Vagina (tissue), 2 donors: ENCODE measurements around the gene ZCCHC4. TPM values are rescaled to one million over a fixed set of nuclear protein-coding genes. Genes with fewer than 3 reads are reported as not detected.

Experiments
- DNase-seq, 2 donors: peaks; one replicate each; pipeline ENCODE4 v3.0.0-alpha.2; 2017; ENCODE audit errors: extremely low spot score in 2 of 2
- H3K27ac ChIP-seq: fragments of 200-600 bp; sonication (generic); one replicate; pipeline ENCODE4 v1.5.1; 2019
- H3K27me3 ChIP-seq: fragments of 200-600 bp; sonication (generic); one replicate; pipeline ENCODE4 v1.5.1; 2019
- H3K36me3 ChIP-seq, 2 donors: fragments of 200-600 bp; sonication (generic); one replicate each; pipeline ENCODE4 v1.5.1; 2017 to 2019
- H3K4me1 ChIP-seq: fragments of 200-600 bp; sonication (generic); one replicate; pipeline ENCODE4 v1.5.1; 2019
- H3K4me3 ChIP-seq, 2 donors: fragments of 200-600 bp; sonication (generic); 1 replicate in 1 of 2; 2 replicates in 1 of 2; pipeline ENCODE4 v1.5.1; 2016 to 2019
- H3K9me3 ChIP-seq: fragments of 200-600 bp; sonication (generic); one replicate; pipeline ENCODE4 v1.5.1; 2019
- CTCF ChIP-seq, 3 experiments: fragments of 450-650 bp in 2 of 3; fragments of 200-600 bp in 1 of 3; sonication (generic) in 1 of 3; IDR thresholded peaks; one replicate each; pipeline ENCODE4 v1.5.1; 2017 to 2019; ENCODE audit warnings: antibody characterized with exemption in 3 of 3, mild to moderate bottlenecking in 2 of 3, moderate library complexity in 2 of 3
- POLR2A ChIP-seq, 2 donors: fragments of 450-650 bp; IDR thresholded peaks; one replicate each; pipeline ENCODE4 v1.6.1; 2017; ENCODE audit warnings: antibody characterized with exemption in 2 of 2, mild to moderate bottlenecking in 2 of 2, moderate library complexity in 2 of 2
- POLR2AphosphoS5 ChIP-seq, 2 donors: sonication (generic); formaldehyde crosslinking; IDR thresholded peaks; one replicate each; pipeline ENCODE4 v1.9.0; 2017; ENCODE audit warnings: antibody characterized with exemption in 2 of 2, mild to moderate bottlenecking in 2 of 2, low read depth in 1 of 2; ENCODE audit not compliant: insufficient read depth in 1 of 2
- intact Hi-C: fragments of 100-400 bp; cut with DNase I; formaldehyde crosslinking; loops from one replicate; pipeline ENCODE4 v1.15.1; 2023
- total RNA-seq: library from RNA; depleted of rRNA; stranded (reverse); fragments of >200 nt; gene quantifications from one replicate; pipeline ENCODE4 v1.2.3, GENCODE V29; 2016

Gene ZCCHC4
- total RNA-seq, 1 donor from 2014 or later = 14.2 TPM

GRCh38 chr4:25307596-25307995, 5.0 kb upstream of the ZCCHC4 start:
- intact Hi-C loops = no loop called here
- H3K4me3 ChIP-seq = no peak overlapping the region
- TF ChIP-seq POLR2AphosphoS5 (IDR thresholded peaks at IDR 0.05; ENCODE audit: insufficient read depth in 1 of 2, low read depth in 1 of 2) (no peak), CTCF (IDR thresholded peaks at IDR 0.05) (no peak), POLR2A (IDR thresholded peaks at IDR 0.05) (no peak)
- H3K27ac ChIP-seq = no peak overlapping the region
- H3K36me3 ChIP-seq = no peaks in the 10 kb centered on the region
- H3K27me3 ChIP-seq = no peaks in the 10 kb centered on the region
- no peaks in the 10 kb centered on the region for H3K4me1 ChIP-seq
- H3K9me3 ChIP-seq = no peaks in the 10 kb centered on the region
- no peak for DNase-seq

- H3K27ac ChIP-seq = no peak overlapping the region
- H3K4me1 ChIP-seq = peaks cover 5% of the 10 kb centered on the region
- DNase-seq = no peak
- H3K36me3 ChIP-seq = no peaks in the 10 kb centered on the region
- no peak overlapping the region for H3K4me3 ChIP-seq
- no peak for TF ChIP-seq POLR2AphosphoS5 (IDR thresholded peaks at IDR 0.05; ENCODE audit: insufficient read depth in 1 of 2, low read depth in 1 of 2)
- no peak for TF ChIP-seq CTCF (IDR thresholded peaks at IDR 0.05)
- no peak for TF ChIP-seq POLR2A (IDR thresholded peaks at IDR 0.05)
- intact Hi-C loops = no loop called here
- no peaks in the 10 kb centered on the region for H3K27me3 ChIP-seq
- H3K9me3 ChIP-seq = no peaks in the 10 kb centered on the region
These were observed 4.3 kb upstream of the ZCCHC4 start for GRCh38 chr4:25308306-25308705.

- intact Hi-C loops = no loop called here
These were observed 3.8 kb upstream of the ZCCHC4 start for GRCh38 chr4:25308761-25309160.

GRCh38 chr4:25310066-25310802, 2.3 kb upstream of the ZCCHC4 start:
- intact Hi-C loops = no loop called here
- H3K27ac ChIP-seq = no peak overlapping the region
- TF ChIP-seq POLR2A (IDR thresholded peaks at IDR 0.05) = no peak
- no peak for TF ChIP-seq POLR2AphosphoS5 (IDR thresholded peaks at IDR 0.05; ENCODE audit: insufficient read depth in 1 of 2, low read depth in 1 of 2)
- TF ChIP-seq CTCF (IDR thresholded peaks at IDR 0.05) = no peak
- H3K27me3 ChIP-seq = no peaks in the 10 kb centered on the region
- no peak for DNase-seq
- H3K4me3 ChIP-seq = no peak overlapping the region
- peaks cover 14% of the 10 kb centered on the region for H3K4me1 ChIP-seq
- H3K9me3 ChIP-seq = no peaks in the 10 kb centered on the region
- no peaks in the 10 kb centered on the region for H3K36me3 ChIP-seq

More at GRCh38 chr4:25308761-25309160, 3.8 kb upstream of the ZCCHC4 start:
- H3K27ac ChIP-seq = no peak overlapping the region
- no peak for DNase-seq
- H3K36me3 ChIP-seq = no peaks in the 10 kb centered on the region
- H3K27me3 ChIP-seq = no peaks in the 10 kb centered on the region
- no peak for TF ChIP-seq CTCF (IDR thresholded peaks at IDR 0.05)
- TF ChIP-seq POLR2A (IDR thresholded peaks at IDR 0.05) = no peak
- no peak for TF ChIP-seq POLR2AphosphoS5 (IDR thresholded peaks at IDR 0.05; ENCODE audit: insufficient read depth in 1 of 2, low read depth in 1 of 2)
- H3K9me3 ChIP-seq = no peaks in the 10 kb centered on the region
- no peak overlapping the region for H3K4me3 ChIP-seq
- H3K4me1 ChIP-seq = peaks cover 9% of the 10 kb centered on the region

GRCh38 chr4:25310803-25311166, 1.8 kb upstream of the ZCCHC4 start:
- Histone ChIP-seq H3K27ac (no peak overlapping the region), H3K4me3 (no peak overlapping the region)
- intact Hi-C loops = no loop called here

More at GRCh38 chr4:25310803-25311166, 1.8 kb upstream of the ZCCHC4 start:
- Histone ChIP-seq H3K4me1 (peaks cover 14% of the 10 kb centered on the region), H3K9me3 (no peaks in the 10 kb centered on the region), H3K27me3 (no peaks in the 10 kb centered on the region), H3K36me3 (peaks cover 0 to 4% of the 10 kb centered on the region in 2 donors)
- DNase-seq = no peak
- no peak for TF ChIP-seq POLR2A (IDR thresholded peaks at IDR 0.05)
- no peak for TF ChIP-seq POLR2AphosphoS5 (IDR thresholded peaks at IDR 0.05; ENCODE audit: insufficient read depth in 1 of 2, low read depth in 1 of 2)
- no peak for TF ChIP-seq CTCF (IDR thresholded peaks at IDR 0.05)
